Activated CD8-positive, alpha-beta T cell treated with anti-CD3 and anti-CD28 coated beads for 36 hours (primary cell): ENCODE results near the gene CRACR2B. TPM values are rescaled to one million over a fixed set of nuclear protein-coding genes. Genes with fewer than 3 reads are reported as not detected.

ENCODE experiments used
- ATAC-seq: fragments of 200-7000 bp; cut with Tn5 transposase; one replicate; pipeline ENCODE4 v1.10.0; 2021; ENCODE audit warnings: mild to moderate bottlenecking, moderate library complexity
- CTCF ChIA-PET: fragments of 350-600 bp; sonication (Branson Sonifier 250); formaldehyde crosslinking; loops from one replicate; lab custom pipeline; 2021; ENCODE audit warnings: antibody characterized with exemption; lab: Charles Lee
- POLR2A ChIA-PET: fragments of 350-600 bp; sonication (Branson Sonifier 250); formaldehyde crosslinking; loops from one replicate; lab custom pipeline; 2021; ENCODE audit warnings: antibody characterized with exemption; lab: Charles Lee
- DNase-seq: peaks from one replicate; pipeline ENCODE4 v3.0.0-alpha.2; 2020
- H3K27ac Mint-ChIP-seq: one replicate; pipeline ENCODE4 v1.8.0; 2021; ENCODE audit warnings: mild to moderate bottlenecking, mixed read lengths
- H3K27me3 Mint-ChIP-seq: one replicate; pipeline ENCODE4 v1.8.0; 2021; ENCODE audit warnings: mixed read lengths
- H3K36me3 Mint-ChIP-seq: one replicate; pipeline ENCODE4 v1.8.0; 2021; ENCODE audit warnings: low read depth, mixed read lengths
- H3K4me1 Mint-ChIP-seq: one replicate; pipeline ENCODE4 v1.8.0; 2021; ENCODE audit warnings: low read depth, mixed read lengths
- H3K4me3 Mint-ChIP-seq: one replicate; pipeline ENCODE4 v1.8.0; 2021; ENCODE audit warnings: mild to moderate bottlenecking, moderate library complexity, mixed read lengths
- H3K9me3 Mint-ChIP-seq: one replicate; pipeline ENCODE4 v1.8.0; 2021; ENCODE audit warnings: mixed read lengths
- CTCF ChIP-seq: fragments of 200-600 bp; IDR thresholded peaks from one replicate; pipeline ENCODE4 v1.8.0; 2022; ENCODE audit warnings: antibody characterized with exemption, mild to moderate bottlenecking
- intact Hi-C: fragments of 100-400 bp; cut with micrococcal nuclease; formaldehyde crosslinking; loops from one replicate; pipeline ENCODE4 v1.10.0; 2022
- total RNA-seq, 2 experiments: library from RNA; stranded (reverse); gene quantifications; one replicate each; pipeline ENCODE4 v1.2.3, GENCODE V29; 2021

CRACR2B gene
- total RNA-seq, 2 experiments from 2014 or later, result 2.1 to 2.4 TPM

DNA sequence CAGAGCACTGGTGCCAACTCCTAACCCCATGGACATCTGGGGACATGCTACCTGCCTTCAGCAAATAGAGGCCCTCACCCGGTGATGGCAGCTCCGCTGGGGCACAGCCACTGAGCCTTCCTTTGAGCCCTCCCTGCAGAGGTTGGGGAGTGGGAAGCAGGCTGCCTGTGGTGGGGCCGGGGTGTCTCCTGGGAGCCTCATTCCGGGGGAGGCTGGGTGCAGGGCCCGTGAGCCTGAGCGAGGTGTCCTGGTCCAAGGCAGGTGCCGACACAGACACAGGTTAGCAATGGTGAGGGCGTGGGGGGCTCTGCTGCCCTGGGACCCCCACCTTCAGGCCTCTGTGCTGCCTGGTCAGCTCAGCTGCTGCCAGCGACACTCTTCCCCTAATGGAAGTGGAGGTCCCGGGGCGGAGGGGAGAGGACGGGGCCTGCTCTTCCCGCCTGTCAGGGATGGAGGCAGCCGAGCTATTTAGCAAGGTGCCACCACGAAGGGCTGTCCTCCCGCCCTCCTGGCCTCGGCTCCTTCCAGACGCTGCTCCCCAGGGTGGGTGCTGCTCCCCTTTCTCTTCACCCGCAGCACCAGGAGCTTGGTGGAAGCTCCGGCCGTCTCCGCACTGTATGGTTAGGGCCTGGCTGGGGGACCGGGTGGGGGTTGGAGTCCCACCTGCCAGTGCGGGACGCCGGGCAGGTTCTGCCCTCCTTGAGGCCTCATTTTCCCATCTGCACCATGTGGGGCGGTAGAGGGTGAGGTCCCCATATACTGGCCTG, 26.1 kb downstream of the CRACR2B start:
- DNase-seq (no peak), ATAC-seq (no peak)
- Mint-ChIP-seq H3K4me3 (no peak overlapping the region), H3K4me1 (peaks cover 6% of the 10 kb centered on the region), H3K9me3 (no peaks in the 10 kb centered on the region), H3K27ac (no peak overlapping the region), H3K27me3 (peaks cover 2% of the 10 kb centered on the region), H3K36me3 (no peaks in the 10 kb centered on the region)
- intact Hi-C loops, result no loop called here
- TF ChIP-seq CTCF, result no peak
- ChIA-PET CTCF (no interaction called here), POLR2A (no interaction called here)

DNA sequence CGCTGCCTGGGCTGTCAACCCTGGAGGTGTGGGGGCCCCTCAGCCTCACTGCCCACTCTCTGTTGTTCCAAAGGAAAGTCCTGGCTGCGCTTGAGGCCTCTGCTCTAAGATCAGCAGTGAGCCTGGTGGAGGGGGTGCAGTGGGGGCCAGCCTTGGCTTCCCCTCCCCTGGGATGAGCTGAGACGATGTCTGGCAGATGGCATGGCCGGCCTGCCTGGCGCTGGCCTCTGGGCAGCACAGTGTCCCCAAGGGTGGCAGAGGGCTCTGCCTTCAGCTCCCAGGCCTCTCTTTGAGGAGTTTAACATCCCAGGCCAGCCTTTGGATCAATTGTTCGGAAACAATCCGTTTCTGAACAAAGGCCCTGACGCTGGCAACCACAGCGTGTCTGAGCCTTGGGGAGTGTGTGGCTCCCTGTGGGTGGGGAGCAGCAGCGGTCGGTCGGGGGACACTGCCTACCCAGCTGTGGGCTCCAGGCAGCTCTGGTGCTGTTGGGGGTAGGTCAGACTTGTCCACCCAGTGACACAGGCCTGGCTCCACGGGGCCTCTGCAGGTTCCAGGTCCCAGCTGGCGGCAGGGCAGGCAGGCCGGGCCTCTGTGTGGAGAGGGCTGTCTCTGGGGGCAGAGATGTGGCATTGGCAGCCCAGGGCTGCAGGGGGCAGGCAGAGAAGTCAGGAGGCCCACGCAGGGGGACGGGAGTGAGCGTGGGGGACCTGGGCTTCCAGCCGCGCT, 27.0 kb downstream of the CRACR2B start:
- no peak overlapping the region for H3K4me3 Mint-ChIP-seq
- H3K27ac Mint-ChIP-seq, result no peak overlapping the region
- TF ChIP-seq CTCF, result no peak
- H3K36me3 Mint-ChIP-seq, result no peaks in the 10 kb centered on the region
- H3K27me3 Mint-ChIP-seq, result no peaks in the 10 kb centered on the region
- POLR2A ChIA-PET, result no interaction called here
- CTCF ChIA-PET, result no interaction called here
- DNase-seq (no peak), ATAC-seq (no peak)
- intact Hi-C loops, result no loop called here
- H3K9me3 Mint-ChIP-seq, result no peaks in the 10 kb centered on the region
- H3K4me1 Mint-ChIP-seq, result peaks cover 3% of the 10 kb centered on the region

DNA sequence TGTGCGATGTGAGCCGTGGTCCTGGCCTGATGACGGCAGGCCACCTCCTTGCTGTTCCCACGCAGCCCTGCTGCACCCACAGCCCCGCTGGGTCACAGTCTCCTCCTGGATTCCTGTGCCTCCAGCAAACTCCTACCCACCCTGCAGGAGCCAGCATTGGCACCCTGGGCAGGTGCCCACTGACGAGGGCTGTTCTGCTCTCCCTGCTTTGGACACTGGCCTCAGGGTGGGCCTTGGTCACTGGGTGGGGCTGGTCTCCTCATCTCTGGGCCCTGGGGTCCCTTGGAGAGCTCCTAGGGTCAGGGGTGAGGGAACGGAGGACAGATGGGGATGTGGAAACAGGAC, 27.6 kb downstream of the CRACR2B start:
- Mint-ChIP-seq H3K4me3 (no peak overlapping the region), H3K36me3 (no peaks in the 10 kb centered on the region), H3K9me3 (no peaks in the 10 kb centered on the region), H3K4me1 (peaks cover 3% of the 10 kb centered on the region), H3K27ac (no peak overlapping the region), H3K27me3 (no peaks in the 10 kb centered on the region)
- ATAC-seq (no peak), DNase-seq (no peak)
- no peak for TF ChIP-seq CTCF
- POLR2A ChIA-PET, result no interaction called here
- CTCF ChIA-PET, result no interaction called here
- intact Hi-C loops, result no loop called here

GRCh38 chr11:855796-856195, 28.1 kb downstream of the CRACR2B start:
- Mint-ChIP-seq H3K27ac (no peak overlapping the region), H3K36me3 (no peaks in the 10 kb centered on the region), H3K27me3 (no peaks in the 10 kb centered on the region), H3K4me3 (no peak overlapping the region), H3K4me1 (peaks cover 3% of the 10 kb centered on the region), H3K9me3 (no peaks in the 10 kb centered on the region)
- intact Hi-C loops, result no loop called here
- DNase-seq, result no peak
- TF ChIP-seq CTCF, result no peak
- ChIA-PET CTCF (no interaction called here), POLR2A (interaction anchor here (1.6 kb wide), 1 partner anchor 9 kb away, joined by 4 read pairs; no protein-coding TSS in a partner anchor)
- no peak for ATAC-seq

- ATAC-seq, result no peak
- CTCF ChIA-PET, result interaction anchor here (0.8 to 1.0 kb wide), 2 partner anchors 8 to 10 kb away, joined by 3 read pairs; no protein-coding TSS in a partner anchor
- Mint-ChIP-seq H3K4me1 (peaks cover 3% of the 10 kb centered on the region), H3K27ac (no peak overlapping the region), H3K36me3 (no peaks in the 10 kb centered on the region), H3K27me3 (no peaks in the 10 kb centered on the region), H3K4me3 (no peak overlapping the region), H3K9me3 (no peaks in the 10 kb centered on the region)
- POLR2A ChIA-PET, result interaction anchor here (1.6 kb wide), 1 partner anchor 10 kb away, joined by 4 read pairs; no protein-coding TSS in a partner anchor
- DNase-seq, result no peak
- no peak for TF ChIP-seq CTCF
- intact Hi-C loops, result no loop called here
These were observed 28.7 kb downstream of the CRACR2B start for GRCh38 chr11:856397-856796.
